Astrocyte of the spinal cord (primary cell): ENCODE measurements around the gene NOTCH4.

Experiments
- DNase-seq: peaks from one replicate; pipeline ENCODE4 v3.0.0; 2011; ENCODE audit warnings: low read depth, low spot score
- H3K4me3 ChIP-seq: 2 replicates; pipeline ENCODE4 v1.5.1; 2011; ENCODE audit warnings: low read depth, mild to moderate bottlenecking, low read length, moderate library complexity
- CTCF ChIP-seq: IDR thresholded peaks from 2 replicates; pipeline ENCODE4 v1.5.1; 2012; ENCODE audit warnings: low read depth, mild to moderate bottlenecking, low read length, inconsistent platforms
- in situ Hi-C: cut with HindIII; loops from 2 replicates; pipeline ENCODE4 v1.10.0; 2017; ENCODE audit warnings: low sequenced_read_pairs

NOTCH4 gene

GRCh38 chr6:32151863-32152768 lies 71.8 kb downstream of the NOTCH4 start, which contains the start of gene PRRT1:
Gene PRRT1, minus strand, starts transcription at chr6:32151939. Its CDS starts 112 bp downstream, at chr6:32151827.
- in situ Hi-C loops, result no loop called here
- H3K4me3 ChIP-seq, result peak within 1 kb of the TSS; percentile 82
- DNase-seq, result no peak
- no peak for TF ChIP-seq CTCF

- in situ Hi-C loops, result no loop called here
- TF ChIP-seq CTCF, result no peak
- no peak for DNase-seq
- peak overlapping the region; percentile 13 for H3K4me3 ChIP-seq
Observed at GRCh38 chr6:32151181-32151862, 72.5 kb downstream of the NOTCH4 start.

- DNase-seq, result no peak
- in situ Hi-C loops, result no loop called here
- no peak overlapping the region for H3K4me3 ChIP-seq
- no peak for TF ChIP-seq CTCF
Observed at GRCh38 chr6:32149932-32150870, 73.7 kb downstream of the NOTCH4 start.

GRCh38 chr6:32149092-32149755 lies 74.6 kb downstream of the NOTCH4 start:
- peak overlapping the region; percentile 32 for H3K4me3 ChIP-seq
- no peak for DNase-seq
- TF ChIP-seq CTCF, result no peak
- in situ Hi-C loops, result no loop called here

- DNase-seq, result peak; percentile 60
- TF ChIP-seq CTCF, result peak; percentile 35
- in situ Hi-C loops, result no loop called here
- H3K4me3 ChIP-seq, result peak overlapping the region; percentile 32
Observed at GRCh38 chr6:32148289-32149091, 75.4 kb downstream of the NOTCH4 start.
